ENCODE measurements around the gene SEL1L2.

- TF ChIP-seq POLR2A (IDR thresholded peaks at IDR 0.05) (no peak), CTCF (IDR thresholded peaks at IDR 0.05) (no peak)
These were observed 168.5 kb downstream of the SEL1L2 start for GRCh38 chr20:13821876-13822275.

Data from ovary (tissue), 3 donors.